ENCODE data around the gene AP4E1.
"Not testable (repeated sequence)": the region's sequence is repeated elsewhere in the genome, so short reads cannot be mapped to it uniquely, and the experiment has no call there.

Gene AP4E1

DNA sequence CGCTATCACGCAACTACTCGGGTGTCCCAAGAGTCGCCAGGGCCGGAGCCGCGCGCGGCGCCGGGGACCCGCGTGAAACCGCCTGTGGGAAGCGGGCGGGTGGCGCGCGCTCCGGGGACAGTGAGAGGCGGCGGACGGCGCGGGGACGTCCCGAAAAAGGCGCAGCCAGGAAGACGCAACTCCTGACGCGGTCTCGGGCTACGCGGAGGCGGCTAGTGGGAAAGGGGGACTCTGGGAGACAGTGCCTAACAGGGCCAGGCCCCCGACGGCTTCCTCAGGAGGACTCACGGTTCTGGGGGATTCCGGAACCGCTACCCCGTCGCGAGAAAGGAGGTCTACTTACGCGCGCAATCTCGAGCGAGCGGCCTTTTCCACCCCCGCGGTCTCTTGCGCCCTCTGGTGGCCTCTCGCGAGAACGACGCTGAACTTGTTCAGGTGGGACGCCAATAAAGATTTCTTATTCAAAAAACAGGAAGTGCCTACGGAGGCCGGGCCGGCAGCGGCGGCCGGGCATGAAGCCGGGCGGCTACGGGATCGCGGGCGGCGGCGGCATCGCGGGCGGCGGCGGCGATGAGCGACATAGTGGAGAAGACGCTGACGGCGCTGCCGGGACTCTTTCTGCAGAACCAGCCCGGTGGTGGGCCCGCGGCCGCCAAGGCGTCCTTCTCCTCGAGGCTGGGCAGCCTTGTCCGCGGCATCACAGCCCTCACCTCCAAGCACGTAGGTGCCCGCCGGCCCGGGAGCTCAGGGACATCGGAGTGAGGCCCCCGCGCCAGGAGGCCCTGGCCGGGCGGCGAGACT is at the start of gene AP4E1:
Gene AP4E1, plus strand, starts transcription at position 475 of the 801 bp plus-strand sequence. Its CDS starts 96 bp downstream, at position 571.
- peak; percentile 86 for DNase-seq (ENCODE audit: low read depth)

DNA sequence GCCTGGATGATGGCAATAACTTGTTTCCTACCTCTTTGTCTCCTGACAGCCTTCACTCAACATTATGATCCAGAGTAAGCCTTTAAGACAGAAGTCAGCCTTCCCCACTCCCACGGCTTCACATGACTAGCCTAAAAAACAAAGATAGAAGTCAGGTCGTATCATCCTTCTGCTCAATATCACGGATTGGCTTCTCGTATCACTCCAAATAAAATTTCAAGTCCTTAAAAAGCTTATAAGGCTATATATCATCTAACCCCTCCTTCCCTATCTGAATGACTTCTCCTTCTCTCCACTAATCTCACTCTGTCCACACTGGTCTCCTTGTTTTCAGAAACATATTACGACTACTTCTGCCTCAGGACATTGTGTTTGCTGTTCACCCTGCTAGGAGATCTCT is 47.7 kb upstream of the AP4E1 start:
- DNase-seq (ENCODE audit: low read depth) = no peak

DNA sequence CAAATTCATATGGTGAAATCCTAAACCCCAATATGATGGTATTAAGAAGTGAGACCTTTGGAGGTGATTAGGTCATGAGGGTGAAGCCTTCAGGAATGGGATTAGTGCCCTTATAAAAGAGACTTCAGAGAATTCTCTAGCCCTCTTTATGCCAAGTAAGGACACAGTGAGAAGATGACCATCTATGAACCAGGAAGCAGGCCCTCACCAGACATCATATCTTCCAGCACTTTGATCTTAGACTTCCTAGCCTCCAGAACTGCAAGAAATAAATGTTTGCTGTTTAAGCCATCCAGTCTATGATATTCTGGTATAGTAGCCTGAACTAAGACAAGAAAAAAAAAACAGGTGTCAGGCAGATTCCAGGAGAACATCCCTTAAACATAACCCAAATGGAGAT is 45.9 kb upstream of the AP4E1 start:
- no peak for DNase-seq (ENCODE audit: low read depth)

DNA sequence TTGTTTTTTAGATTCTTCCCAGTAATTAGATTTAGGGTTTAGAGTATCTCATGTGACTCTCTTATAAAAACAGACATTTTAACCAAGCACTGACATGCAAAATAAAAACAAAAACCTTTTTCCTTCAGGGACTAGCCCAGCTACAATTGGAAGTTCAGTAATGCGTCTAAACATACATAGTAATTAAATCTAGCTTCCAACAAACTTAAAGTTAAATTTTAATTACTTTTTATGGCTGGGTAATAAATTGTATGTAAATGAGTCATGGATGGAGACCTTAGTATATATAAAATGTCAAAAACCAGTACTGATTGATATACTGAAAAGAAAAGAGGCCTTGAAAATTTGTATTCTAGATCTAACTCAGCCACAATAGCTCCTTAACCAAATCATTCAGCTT is 43.6 kb upstream of the AP4E1 start:
- DNase-seq (ENCODE audit: low read depth) = no peak

DNA sequence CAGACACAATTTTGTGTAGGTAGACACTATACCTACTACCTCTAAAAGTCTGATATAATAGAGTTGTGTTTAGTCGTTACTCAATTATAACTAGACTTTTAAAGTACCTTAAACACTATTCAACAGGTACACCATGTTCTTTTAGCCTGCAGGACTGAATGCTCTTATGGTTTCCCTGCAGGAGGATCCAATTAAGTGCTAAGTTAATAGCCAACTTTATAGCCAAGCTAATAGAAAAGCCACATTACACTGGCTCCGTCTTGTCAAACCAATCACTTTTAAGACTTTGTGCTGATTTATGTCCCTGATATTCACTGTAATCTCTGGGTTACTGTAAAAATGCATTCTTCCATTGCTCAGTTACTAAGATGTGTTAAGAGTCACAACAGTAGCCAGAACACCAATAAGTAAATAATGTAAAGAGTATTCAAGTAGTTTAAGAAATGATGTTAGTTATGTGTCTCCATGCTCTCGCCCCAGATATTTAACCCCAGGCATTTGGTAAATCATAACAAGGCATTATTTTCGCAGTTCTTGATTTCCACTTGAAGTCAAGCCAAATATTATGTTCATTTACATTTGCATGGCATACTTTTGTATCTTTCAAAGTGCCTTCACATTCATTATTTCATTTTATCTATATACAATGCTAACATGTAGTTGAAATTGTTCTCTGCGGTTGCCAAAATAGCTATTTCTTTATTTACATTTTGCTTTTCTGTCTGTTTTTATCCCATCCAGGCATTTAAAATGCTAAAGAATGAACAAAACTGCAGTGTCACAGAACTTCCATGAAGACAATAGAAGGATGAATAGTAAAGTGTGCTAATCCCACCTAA is 42.7 kb upstream of the AP4E1 start:
- DNase-seq (ENCODE audit: low read depth) = no peak

DNA sequence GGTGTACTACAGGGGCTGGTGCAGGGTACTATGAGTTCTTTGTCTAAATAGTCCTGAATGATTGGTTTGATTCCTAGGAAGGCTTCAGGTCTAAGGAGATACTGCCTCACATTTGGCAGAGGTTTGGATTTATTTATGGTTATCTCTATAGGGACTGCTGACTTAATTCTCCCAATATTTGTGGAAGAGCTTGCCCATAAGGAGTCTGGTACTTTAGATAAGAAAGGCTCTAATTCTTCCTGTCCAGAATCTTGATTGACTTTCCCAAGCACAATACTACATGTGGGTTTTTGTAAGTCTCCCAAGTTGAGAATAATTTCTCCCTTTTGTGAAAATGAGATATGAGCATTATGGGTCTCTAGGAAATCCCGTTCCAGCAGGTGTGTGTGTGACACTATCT is 36.7 kb upstream of the AP4E1 start:
- DNase-seq (ENCODE audit: low read depth) = no peak

DNA sequence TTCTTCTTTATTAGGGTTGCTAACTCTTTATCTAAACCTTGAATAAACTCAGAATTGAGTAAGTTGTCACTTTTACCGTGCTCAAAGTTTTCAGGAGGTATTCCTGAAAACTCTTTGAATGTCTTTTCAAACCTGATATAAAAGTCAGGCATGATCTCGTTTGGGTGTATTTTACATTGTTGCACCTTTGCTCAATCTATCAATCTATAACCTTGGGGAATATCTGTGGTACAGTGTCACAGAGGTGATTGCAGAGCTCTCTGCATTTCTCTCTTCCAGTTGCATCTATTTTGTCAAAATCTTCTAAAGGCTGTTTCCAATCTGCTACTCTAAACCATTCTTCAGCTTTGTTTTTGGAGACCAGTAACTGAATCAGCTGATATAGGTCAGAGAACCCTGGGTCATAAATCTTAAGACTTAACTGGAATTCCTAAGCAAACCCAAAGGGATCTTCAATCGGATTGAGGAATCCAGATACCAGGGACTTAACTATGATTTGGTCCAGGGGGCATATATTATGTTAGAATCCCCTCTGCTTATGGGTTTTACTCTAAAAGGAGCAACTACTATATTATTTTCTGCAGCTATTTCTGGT is 35.6 kb upstream of the AP4E1 start:
- DNase-seq (ENCODE audit: low read depth) = no peak

DNA sequence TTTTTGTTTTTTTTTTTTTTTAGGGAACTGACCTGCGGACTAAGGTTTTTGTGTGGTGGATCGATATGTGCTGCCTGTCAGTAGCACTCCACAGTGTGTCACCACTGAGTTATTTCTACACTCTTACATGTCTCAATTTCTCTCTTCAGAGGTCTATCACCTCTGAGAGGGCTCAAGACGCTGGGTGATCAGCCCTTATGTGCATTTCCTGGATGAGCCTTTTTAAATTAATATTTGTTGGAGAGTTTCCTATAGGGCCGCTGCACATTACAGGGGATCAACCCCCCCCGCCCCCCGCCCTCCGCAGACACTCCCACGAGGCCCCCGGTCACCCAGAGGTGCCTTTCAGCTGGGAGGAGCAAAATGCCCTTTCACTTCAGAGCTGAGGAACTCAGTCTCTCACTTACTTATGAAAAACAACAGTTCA is 34.5 kb upstream of the AP4E1 start:
- DNase-seq (ENCODE audit: low read depth) = no peak

DNA sequence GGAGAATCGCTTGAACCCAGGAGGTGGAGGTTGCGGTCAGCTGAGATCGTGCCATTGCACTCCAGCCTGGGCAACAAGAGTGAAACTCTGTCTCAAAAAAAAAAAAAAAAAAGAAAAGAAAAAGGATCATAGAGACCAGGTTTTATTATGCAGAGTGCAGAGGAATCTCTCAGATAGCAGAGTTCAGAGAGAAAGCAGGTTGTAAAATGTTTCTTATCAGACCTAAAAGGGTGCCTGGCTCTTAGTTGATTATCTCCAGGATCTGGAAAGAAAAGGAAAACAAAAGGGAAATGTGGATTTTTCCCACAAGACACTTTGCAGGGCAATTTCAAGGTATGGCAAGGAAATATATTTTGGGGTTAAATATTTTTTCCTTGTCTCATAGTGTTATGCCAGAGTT is 33.2 kb upstream of the AP4E1 start:
- not testable (repeated sequence) for DNase-seq (ENCODE audit: low read depth)

DNA sequence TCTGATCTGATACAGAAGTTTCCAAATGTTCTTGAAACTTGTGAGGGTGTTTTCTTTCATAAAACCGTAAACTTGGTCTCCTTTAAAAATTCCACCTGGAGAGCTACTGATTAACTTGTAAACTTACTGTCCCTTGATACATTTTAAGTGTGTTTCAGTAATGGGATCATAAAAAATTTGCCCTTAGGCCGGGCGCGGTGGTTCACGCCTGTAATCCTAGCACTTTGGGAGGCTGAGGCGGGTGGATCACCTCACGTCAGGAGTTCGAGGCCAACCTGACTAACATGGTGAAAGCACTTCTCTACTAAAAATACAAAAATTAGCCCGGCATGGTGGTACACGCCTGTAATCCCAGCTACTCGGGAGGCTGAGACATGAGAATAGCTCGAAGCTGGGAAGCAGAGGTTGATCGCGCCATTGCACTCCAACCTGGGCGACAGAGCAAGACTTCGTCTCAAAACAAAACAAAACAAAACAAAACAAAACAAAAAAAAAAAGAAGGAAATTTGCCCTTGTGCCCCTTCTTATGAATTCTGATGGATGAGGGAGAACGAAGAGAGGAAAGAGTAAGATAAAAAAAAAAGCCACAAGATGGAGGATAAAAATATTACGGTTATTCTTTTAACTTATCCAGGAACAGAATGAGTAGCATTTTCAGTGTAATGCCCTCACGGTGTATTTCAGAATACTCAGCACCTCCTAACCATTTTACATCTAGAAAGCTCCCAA is 32.1 kb upstream of the AP4E1 start:
- no peak for DNase-seq (ENCODE audit: low read depth)

DNA sequence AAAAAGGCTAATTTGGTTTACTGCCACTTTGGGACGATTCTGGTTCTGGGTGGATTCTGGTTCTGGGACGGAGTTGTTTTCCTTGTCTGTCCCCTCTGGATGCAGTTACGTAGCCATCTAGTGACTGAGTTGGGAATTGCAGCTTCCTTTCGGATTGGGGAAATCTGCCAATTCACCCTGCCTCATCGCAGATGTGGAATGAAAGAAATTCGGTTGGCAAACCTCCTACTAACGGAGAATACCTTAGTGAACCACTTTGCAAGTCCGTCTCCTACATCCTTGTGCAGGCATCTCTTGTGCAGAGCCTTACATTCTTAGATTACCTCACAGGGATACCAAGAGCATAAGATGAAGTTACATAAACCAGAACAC is 31.5 kb upstream of the AP4E1 start:
- DNase-seq (ENCODE audit: low read depth) = peak; percentile 33

DNA sequence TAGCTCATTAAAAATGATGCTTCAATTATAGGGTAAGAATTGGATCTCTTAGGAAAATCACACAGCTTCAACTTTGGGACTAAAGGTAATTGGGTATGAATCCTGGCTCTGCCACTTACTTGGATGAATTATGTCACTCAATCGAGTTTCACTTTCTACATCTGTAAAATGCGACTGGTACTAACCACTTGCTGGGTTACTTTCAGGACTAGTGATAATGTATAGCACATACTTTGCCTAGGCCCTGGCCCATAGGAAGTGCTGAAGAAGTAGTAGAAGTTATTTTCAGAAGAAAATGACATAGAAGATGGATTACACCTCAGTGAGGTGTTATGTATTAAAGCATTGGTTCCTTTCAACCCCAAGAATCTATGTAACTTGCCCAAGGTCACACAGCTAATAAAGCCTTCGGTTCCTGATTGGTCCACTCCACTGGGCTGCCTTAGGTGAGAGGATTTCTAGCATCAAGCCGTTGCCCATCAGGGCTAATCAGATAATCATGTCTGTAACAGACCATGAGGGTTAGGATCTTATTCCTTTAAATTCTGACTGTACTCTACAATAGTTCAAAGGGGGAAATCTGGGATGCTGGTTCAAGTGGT is 29.4 kb upstream of the AP4E1 start:
- DNase-seq (ENCODE audit: low read depth) = no peak

DNA sequence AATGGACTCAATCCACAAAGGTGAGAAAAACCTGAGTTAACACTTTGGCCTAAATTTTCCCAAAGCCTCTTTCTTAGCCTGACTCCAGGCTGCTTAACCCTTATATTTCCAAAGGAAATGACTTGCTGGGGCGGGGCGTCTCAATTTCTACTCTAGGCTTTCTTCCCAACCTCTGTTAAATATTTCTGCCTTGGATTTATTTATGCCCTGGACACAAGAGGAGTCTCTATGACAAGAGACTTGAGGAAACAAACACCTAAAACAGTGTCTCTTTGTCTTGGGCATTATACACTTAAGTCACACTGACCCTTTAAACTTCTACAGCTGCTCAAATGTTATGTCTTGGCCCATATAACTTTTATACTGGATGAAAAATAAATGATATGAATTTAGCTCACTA is 28.3 kb upstream of the AP4E1 start:
- no peak for DNase-seq (ENCODE audit: low read depth)

DNA sequence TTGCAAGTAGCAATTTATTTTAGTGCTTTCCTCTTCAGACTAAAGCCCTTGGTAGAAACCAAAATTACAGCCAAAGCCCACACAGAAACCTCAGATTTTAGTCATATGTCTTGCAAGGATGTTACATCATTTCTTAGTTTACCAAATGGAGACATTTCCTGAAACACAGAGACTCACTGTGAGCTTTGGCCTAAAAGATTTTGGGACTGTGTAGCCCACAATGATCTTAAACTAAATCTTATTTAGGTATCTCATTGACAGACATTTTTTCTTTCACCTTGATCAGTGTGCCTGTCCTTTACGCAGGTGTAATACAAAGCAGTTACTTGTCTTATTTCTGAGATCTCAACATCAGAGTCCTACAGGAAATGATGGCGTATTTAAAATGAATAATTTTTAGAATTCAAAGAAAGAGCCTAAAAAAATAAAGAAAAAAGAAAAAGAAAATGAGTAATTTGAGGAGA is 27.8 kb upstream of the AP4E1 start:
- no peak for DNase-seq (ENCODE audit: low read depth)

DNA sequence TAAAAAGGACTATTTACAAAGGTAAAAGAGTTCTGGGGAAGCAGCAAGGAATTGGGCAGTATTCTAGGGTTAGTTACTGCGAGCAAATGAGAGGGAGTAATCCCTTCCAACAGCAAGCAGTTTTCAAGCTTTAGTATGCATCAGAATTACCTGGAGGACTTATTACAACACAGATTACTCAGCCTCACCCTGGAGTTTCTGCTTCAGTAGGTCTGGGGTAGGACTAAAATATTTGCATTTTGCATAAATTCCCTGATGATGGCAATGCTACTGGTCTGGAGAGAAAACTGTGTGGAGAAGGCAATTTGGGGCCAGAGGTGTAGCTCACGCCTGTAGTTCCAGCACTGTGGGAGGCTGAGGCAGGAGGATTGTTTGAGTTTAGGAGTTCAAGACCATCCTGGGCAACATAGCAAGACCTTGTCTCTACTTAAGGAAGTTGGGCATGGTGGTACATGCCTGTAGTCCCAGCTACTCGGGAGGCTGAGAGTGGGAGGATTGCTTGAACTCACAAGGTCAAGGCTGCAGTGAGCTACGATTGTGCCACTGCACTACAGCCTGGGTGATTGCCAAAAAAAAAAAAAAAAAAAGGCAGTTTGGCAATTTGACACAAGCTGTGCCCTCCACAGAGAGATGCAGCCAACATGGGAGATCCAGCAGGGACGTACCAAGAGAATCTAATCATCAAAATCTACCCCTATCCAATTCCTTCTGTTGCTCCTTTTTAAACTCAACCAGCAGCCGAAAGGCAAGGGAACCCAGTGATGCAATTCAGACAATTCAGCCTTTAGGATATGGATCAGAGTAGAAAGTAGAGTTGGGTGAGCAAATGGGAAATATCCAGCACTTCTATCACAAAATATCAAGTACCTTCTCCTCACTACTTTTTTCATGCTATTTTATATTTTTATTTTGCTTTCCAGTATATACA is 27.1 kb upstream of the AP4E1 start:
- DNase-seq (ENCODE audit: low read depth) = no peak

DNA sequence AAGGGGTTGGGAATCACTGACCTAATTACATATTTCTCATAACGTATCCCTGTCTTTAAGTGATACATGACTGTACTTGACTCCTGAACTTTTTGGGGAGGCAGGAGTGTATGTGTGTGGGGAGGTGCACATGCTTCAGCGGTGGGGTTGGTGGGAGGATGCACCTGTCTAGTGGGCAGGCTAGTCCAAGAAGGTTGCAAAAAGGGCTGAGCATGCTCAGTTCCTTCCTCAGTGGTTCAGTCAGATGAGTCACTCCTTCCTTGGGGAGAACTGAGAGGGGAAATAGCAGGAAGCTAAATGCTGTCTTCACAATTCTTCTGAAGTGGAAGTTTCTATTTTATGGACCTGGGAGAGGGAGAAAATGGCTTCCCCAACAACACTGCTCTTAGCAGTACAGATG is 24.6 kb upstream of the AP4E1 start:
- no peak for DNase-seq (ENCODE audit: low read depth)

DNA sequence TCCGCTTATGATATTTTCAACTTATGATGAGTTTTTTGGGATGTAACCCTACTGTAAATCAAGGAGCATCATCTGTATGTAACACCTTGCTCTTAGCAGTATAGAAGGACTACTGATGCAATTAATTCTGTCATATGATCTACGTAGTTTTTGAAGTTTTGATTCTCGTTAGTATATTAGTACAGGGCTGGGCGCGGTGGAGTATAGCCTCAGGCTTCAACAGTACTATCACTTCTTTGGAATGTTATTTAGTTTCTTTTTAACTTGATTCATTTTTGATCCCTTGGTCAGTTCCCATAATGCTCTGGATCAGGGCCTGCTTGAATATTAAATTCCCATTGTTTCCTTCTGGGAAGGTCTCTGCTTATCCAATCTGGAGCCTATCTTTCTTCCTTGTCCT is 23.9 kb upstream of the AP4E1 start:
- no peak for DNase-seq (ENCODE audit: low read depth)

DNA sequence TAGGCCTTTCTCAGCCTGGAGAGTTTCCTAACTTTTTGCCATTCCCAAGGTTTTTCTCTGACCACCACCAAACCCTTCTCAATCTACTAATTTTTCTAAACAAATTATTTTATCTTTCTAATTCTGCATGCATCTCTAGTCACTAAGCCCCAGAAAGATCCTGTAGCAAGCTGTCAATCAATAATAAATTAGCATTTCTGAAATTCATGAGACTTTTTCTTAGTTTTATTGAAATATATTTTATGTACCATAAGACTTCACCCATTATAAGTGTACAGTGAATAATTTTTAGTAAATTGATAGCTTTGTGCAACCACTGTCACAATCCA is 22.4 kb upstream of the AP4E1 start:
- no peak for DNase-seq (ENCODE audit: low read depth)

DNA sequence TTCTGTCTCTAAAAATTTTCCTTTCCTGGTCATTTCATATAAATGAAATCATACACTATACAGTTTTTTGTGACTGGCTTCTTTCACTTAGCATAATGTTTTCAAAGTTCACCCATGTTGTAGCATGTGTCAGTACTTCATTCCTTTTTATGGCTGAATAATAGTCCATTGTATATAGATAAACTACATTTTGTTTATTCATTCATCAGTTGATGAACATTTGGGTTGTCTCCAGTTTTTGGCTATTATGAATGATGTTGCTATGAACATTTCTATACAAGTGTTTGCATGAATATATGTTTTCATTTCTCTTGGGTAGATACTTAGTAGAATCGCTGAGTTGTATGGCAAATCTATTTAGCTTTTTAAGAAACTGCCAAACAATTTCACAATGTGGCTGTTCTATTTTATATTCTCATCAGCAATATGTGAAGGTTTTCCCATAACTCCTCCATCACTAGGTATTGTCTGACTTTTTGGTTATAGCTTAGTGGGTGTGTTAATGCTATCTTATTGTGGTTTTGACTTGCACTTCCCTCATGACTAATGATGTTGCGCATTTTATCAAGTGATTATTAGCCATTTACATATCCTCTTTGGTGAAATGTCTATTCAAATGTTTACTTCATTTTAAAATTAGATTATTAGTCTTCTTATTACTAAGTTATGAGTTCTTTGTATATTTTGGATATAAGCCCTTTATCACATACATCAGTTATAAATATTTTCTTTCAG is 21.7 kb upstream of the AP4E1 start:
- DNase-seq (ENCODE audit: low read depth) = no peak

DNA sequence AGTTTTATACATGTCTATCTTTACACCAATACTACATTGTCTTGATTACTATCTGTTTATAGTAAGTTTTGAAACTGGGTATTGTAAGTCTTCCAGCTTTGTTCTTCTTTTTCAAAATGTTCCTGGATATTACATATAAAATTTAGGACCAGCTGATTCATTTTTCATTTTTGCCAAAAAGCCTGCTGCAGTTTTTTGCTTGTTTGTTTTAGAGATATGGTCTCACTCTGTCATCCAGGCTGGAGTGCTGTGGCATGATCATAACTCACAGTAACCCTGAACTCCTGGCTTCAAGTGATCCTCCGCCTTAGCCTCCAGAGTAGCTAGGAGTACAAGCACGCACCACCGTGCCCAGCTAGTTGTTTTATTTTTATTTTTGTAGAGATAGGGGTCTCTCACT is 20.4 kb upstream of the AP4E1 start:
- DNase-seq (ENCODE audit: low read depth) = no peak

Data from T-helper 22 cell (primary cell).